GM19240 (cell line): Measurements from ENCODE around the gene MIS18BP1.
"Not testable (repeated sequence)": the region's sequence is repeated elsewhere in the genome, so short reads cannot be mapped to it uniquely, and the experiment has no call there.

Experiments
- DNase-seq: peaks from one replicate; pipeline ENCODE4 v3.0.0; 2011; ENCODE audit warnings: low spot score; ENCODE audit not compliant: insufficient read length

MIS18BP1 gene

GRCh38 chr14:45246691-45247090, 6.3 kb downstream of the MIS18BP1 start:
- DNase-seq: no peak

GRCh38 chr14:45246151-45246550, 6.9 kb downstream of the MIS18BP1 start:
- DNase-seq: no peak

GRCh38 chr14:45242706-45243105, 10.3 kb downstream of the MIS18BP1 start:
- DNase-seq: no peak

- DNase-seq: no peak
Observed at GRCh38 chr14:45238988-45239387, 14.0 kb downstream of the MIS18BP1 start.

GRCh38 chr14:45227566-45227965, 25.4 kb downstream of the MIS18BP1 start:
- DNase-seq: no peak

GRCh38 chr14:45222485-45223262, 30.3 kb downstream of the MIS18BP1 start:
- no peak for DNase-seq

GRCh38 chr14:45214341-45214740, 38.7 kb downstream of the MIS18BP1 start:
- not testable (repeated sequence) for DNase-seq

GRCh38 chr14:45213716-45214115, 39.3 kb downstream of the MIS18BP1 start:
- not testable (repeated sequence) for DNase-seq

GRCh38 chr14:45212231-45212630, 40.8 kb downstream of the MIS18BP1 start:
- DNase-seq: no peak

GRCh38 chr14:45211295-45211694, 41.7 kb downstream of the MIS18BP1 start:
- DNase-seq: no peak

- no peak for DNase-seq
Observed at GRCh38 chr14:45210159-45210558, 42.8 kb downstream of the MIS18BP1 start.

- no peak for DNase-seq
Observed at GRCh38 chr14:45204241-45204640, 48.8 kb downstream of the MIS18BP1 start.

- DNase-seq: no peak
Observed at GRCh38 chr14:45201905-45202304, 51.1 kb downstream of the MIS18BP1 start.

GRCh38 chr14:45199230-45199629, 53.8 kb downstream of the MIS18BP1 start:
- no peak for DNase-seq

- DNase-seq: no peak
Observed at GRCh38 chr14:45198551-45198950, 54.5 kb downstream of the MIS18BP1 start.

- DNase-seq: no peak
Observed at GRCh38 chr14:45194964-45195363, 58.0 kb downstream of the MIS18BP1 start.

GRCh38 chr14:45185100-45185814, 67.7 kb downstream of the MIS18BP1 start:
- no peak for DNase-seq

GRCh38 chr14:45181806-45182205, 71.2 kb downstream of the MIS18BP1 start:
- DNase-seq: no peak

- DNase-seq: no peak
Observed at GRCh38 chr14:45181329-45181728, 71.7 kb downstream of the MIS18BP1 start.

GRCh38 chr14:45177076-45177475, 75.9 kb downstream of the MIS18BP1 start:
- DNase-seq: no peak

GRCh38 chr14:45169906-45170305, 83.1 kb downstream of the MIS18BP1 start:
- DNase-seq: no peak

GRCh38 chr14:45156067-45156466, 96.9 kb downstream of the MIS18BP1 start:
- no peak for DNase-seq
